Measurements from ENCODE around the gene EEPD1. TPM values are rescaled to one million over a fixed set of nuclear protein-coding genes. Genes with fewer than 3 reads are reported as not detected.
"Not testable (repeated sequence)": the region's sequence is repeated elsewhere in the genome, so short reads cannot be mapped to it uniquely, and the experiment has no call there.

The EEPD1 gene
- total RNA-seq, 1 donor from 2014 or later: 10.0 TPM

- ATAC-seq (ENCODE audit: poor library complexity); DNase-seq; intact Hi-C loops (cut with DNase I): not testable (repeated sequence)
Measured at GRCh38 chr7:36125630-36126029, 27.4 kb upstream of the EEPD1 start.

- ATAC-seq (ENCODE audit: poor library complexity) (peak; percentile 38), DNase-seq (no peak)
- intact Hi-C loops (cut with DNase I): no loop called here
Measured at GRCh38 chr7:36127075-36127740, 25.8 kb upstream of the EEPD1 start.

- DNase-seq: peak; percentile 86
- ATAC-seq (ENCODE audit: poor library complexity): peak; percentile 87
- intact Hi-C loops (cut with DNase I): no loop called here
Measured at GRCh38 chr7:36128448-36129047, 24.5 kb upstream of the EEPD1 start.

DNA sequence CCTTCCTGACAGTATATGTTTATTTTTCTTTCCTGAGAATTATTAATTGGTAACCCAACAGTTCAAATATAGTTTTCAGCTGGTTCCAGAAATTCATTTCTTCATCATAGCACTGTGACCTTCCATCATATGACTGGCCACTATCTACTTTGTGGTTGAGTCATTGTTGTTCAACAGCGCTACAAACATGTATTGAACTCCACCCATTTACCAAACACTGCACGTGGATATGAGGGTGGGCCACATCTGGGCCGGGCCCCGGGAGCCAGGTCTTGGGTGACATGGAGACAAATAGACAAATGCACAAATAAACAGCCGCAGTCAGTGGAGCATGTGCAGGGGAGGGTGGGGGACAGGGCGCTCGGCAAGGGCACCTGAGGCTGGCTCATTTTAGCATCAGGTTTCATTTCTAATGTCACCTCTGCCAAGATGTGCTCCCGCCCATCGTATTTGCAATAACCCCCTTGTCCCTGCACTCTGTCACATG is 24.0 kb upstream of the EEPD1 start:
- DNase-seq (no peak), ATAC-seq (ENCODE audit: poor library complexity) (peak; percentile 52)
- intact Hi-C loops (cut with DNase I): no loop called here

DNA sequence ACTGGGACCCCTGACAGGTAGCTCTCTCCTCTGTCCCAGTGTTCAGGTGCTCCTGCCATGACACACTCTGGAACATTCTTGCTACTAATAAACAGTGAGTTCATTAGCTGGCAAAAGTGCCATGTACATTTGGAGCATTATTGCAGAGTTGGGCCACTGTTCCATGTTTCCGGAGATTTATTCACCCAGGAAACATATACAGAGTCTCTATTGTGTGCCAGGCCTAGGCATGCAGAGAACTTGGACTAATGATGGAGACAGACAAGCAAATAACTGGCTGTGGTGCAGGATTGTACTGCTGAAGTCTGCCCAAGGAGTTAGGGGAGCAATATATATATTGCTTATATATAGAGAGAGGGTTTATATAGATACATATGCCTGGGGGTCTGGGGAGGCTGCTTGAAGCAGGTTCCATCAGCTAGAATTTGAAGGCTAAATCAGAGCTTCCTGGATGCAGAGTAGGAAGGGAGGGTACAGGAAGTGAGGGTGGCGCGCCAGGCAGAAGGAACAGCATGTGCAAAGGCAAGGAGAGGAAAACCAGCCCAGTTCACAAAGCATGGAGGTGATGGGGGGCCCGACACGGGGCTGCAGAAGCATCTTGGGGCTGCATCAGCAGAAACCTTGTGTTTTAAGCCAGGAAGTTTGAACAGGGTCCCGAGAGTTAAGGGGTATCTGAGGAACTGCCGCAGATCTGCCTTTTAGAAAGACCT is 22.7 kb upstream of the EEPD1 start:
- DNase-seq (no peak), ATAC-seq (ENCODE audit: poor library complexity) (no peak)
- intact Hi-C loops (cut with DNase I): no loop called here

- DNase-seq (no peak), ATAC-seq (ENCODE audit: poor library complexity) (peak; percentile 32)
- intact Hi-C loops (cut with DNase I): no loop called here
Measured at GRCh38 chr7:36131026-36131425, 22.0 kb upstream of the EEPD1 start.

- DNase-seq (no peak), ATAC-seq (ENCODE audit: poor library complexity) (no peak)
- intact Hi-C loops (cut with DNase I): no loop called here
Measured at GRCh38 chr7:36131499-36131898, 21.6 kb upstream of the EEPD1 start.

DNA sequence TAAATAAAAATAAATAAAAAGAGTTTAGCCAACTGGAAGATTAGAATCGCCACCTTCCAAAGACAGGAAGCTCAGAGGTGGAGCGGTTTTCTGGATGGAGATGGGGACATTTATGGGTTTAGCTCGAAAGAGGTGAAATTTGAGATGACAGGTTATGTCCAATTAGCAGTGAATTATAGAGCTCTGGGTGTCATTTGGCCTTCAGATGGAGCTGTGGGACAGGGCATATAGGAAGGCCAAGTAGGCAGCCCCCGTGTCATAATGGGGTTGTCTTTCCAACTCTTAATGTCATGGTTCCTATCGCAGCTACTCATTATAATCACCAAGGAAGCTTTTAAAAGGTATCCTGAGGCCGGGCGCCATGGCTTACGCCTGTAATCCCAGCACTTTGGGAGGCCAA is 21.0 kb upstream of the EEPD1 start:
- intact Hi-C loops (cut with DNase I): no loop called here
- no peak for ATAC-seq (ENCODE audit: poor library complexity)

GRCh38 chr7:36135700-36136099 is 17.4 kb upstream of the EEPD1 start:
- DNase-seq (no peak), ATAC-seq (ENCODE audit: poor library complexity) (no peak)
- intact Hi-C loops (cut with DNase I): no loop called here

More for the DNA sequence above, 21.0 kb upstream of the EEPD1 start:
- no peak for DNase-seq

GRCh38 chr7:36137258-36137657 is 15.8 kb upstream of the EEPD1 start:
- intact Hi-C loops (cut with DNase I): no loop called here
- ATAC-seq (ENCODE audit: poor library complexity): peak; percentile 51
- DNase-seq: no peak

GRCh38 chr7:36137754-36138153 is 15.3 kb upstream of the EEPD1 start:
- ATAC-seq (ENCODE audit: poor library complexity) (peak; percentile 64), DNase-seq (no peak)
- intact Hi-C loops (cut with DNase I): no loop called here

DNA sequence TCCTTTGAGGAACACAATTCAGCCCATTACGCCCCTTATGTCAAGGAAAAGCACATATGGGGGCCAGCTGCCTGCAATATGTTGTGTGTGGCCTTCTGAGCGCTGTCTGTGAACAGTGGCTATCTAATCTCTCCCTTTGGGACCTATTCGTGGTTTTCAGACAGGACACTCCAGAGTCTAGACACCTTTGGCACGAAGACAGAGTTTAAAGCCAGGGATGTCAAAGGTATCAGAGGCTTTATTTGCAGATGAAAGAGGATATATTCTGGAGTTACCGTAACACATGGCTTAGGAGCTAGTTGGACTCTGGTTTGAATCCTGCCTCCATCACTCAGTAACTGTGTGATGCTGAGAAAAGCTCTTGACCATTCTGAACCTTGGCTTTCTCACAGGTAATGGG is 14.8 kb upstream of the EEPD1 start:
- ATAC-seq (ENCODE audit: poor library complexity) (no peak), DNase-seq (no peak)
- intact Hi-C loops (cut with DNase I): no loop called here

DNA sequence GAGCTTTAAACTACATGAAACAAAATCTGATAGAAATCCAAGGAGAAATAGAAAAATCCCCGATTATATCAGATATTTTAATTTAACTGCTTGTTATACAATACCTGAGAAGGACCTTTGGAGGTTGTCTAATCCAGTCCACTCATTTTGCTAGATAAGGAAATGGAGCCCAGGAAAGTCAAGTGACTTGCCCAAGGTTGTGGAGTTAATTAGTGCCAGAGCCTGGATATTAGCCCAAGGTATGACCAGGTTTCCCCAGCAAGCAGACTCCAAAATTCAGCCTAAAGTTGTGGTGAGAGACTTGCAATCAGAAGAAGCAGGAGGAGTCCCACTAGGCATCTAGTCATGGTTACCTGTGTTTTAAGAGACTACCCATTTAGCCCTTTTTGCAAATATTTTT is 11.7 kb upstream of the EEPD1 start:
- intact Hi-C loops (cut with DNase I): no loop called here
- no peak for DNase-seq
- ATAC-seq (ENCODE audit: poor library complexity): no peak

GRCh38 chr7:36141850-36142249 is 11.2 kb upstream of the EEPD1 start:
- no peak for DNase-seq
- intact Hi-C loops (cut with DNase I): no loop called here
- no peak for ATAC-seq (ENCODE audit: poor library complexity)

GRCh38 chr7:36144189-36144588 is 8.9 kb upstream of the EEPD1 start:
- DNase-seq (no peak), ATAC-seq (ENCODE audit: poor library complexity) (no peak)
- intact Hi-C loops (cut with DNase I): no loop called here

DNA sequence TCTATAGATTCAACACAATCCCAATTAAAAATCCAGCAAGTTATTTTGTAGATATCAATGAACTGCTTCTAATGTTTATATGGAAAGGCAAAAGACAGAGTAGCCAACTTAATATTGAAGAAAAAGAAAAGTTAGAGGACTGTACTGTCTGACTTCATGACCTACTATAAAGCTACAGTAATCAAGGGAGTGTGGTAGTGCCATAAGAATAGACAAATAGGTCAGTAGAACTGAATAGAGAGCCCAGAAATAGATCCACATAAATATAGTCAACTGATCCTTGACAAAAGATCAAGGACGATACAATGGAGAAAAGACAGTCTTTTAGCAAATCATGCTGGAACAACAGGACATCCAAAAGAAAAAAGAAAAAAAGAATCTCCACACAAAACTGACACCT is 7.4 kb upstream of the EEPD1 start:
- no peak for DNase-seq
- intact Hi-C loops (cut with DNase I): no loop called here
- no peak for ATAC-seq (ENCODE audit: poor library complexity)

GRCh38 chr7:36147361-36147760 is 5.7 kb upstream of the EEPD1 start:
- intact Hi-C loops (cut with DNase I): no loop called here
- ATAC-seq (ENCODE audit: poor library complexity): no peak
- no peak for DNase-seq

DNA sequence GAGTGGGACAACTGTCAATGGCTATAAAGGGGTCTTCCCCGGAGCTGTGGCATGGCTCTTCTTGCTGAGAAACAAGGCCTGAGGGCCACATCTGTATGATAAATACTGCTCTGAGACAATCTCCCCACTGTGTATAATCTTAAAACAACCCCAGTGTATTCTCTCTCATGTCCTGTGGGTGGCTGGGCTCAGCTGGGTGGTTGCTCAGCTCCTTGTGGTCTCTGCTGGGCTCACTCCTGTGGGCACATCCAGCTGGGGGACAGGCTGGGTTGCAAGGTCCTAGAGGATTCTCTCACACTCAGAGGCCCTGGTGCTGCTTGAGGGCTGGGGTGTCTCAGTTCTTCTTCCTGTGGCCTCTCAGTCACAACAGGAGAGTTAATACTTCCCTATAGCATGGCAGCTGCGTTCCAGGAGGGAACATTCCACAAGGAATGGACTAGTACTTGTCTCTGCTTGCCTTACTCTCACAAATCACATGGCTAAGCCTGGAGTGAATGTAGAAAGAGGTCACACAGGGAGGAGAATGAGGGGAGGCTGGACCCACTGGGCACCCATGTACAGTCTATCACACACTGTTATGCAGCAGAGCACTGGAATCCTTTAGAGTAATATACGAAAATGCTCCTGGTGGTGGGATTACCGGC is 4.5 kb upstream of the EEPD1 start:
- ATAC-seq (ENCODE audit: poor library complexity) (no peak), DNase-seq (no peak)
- intact Hi-C loops (cut with DNase I): no loop called here

GRCh38 chr7:36149240-36149639 is 3.8 kb upstream of the EEPD1 start:
- not testable (repeated sequence) for ATAC-seq (ENCODE audit: poor library complexity)

More at GRCh38 chr7:36149240-36149639, 3.8 kb upstream of the EEPD1 start:
- intact Hi-C loops (cut with DNase I); DNase-seq: not testable (repeated sequence)

Measured in Right ventricle myocardium superior (tissue), 1 donor.